Endometrium (tissue), 2 donors: ENCODE data around the gene EN2.

Source experiments
- FAIRE-seq: peaks from 2 replicates; lab custom pipeline; 2012; peaks lifted over from hg19 to GRCh38; lab: Jason Lieb, UNC
- donor health status: control.
- donor health status: control.

The EN2 gene

GRCh38 chr7:155464183-155464582, 6.3 kb downstream of the EN2 start:
- no peak for FAIRE-seq

- no peak for FAIRE-seq
Observed at GRCh38 chr7:155464948-155465739, 7.2 kb downstream of the EN2 start.

GRCh38 chr7:155465761-155466141, 7.8 kb downstream of the EN2 start:
- FAIRE-seq: no peak

- no peak for FAIRE-seq
Observed at GRCh38 chr7:155466142-155466813, 8.3 kb downstream of the EN2 start.

- FAIRE-seq: no peak
Observed at GRCh38 chr7:155466814-155467733, 9.1 kb downstream of the EN2 start.

GRCh38 chr7:155467846-155468784, 10.2 kb downstream of the EN2 start:
- FAIRE-seq: no peak

GRCh38 chr7:155468785-155469148, 10.8 kb downstream of the EN2 start:
- no peak for FAIRE-seq

- FAIRE-seq: no peak
Observed at GRCh38 chr7:155469311-155470185, 11.6 kb downstream of the EN2 start.

- FAIRE-seq: no peak
Observed at GRCh38 chr7:155470186-155470487, 12.2 kb downstream of the EN2 start.

- FAIRE-seq: no peak
Observed at GRCh38 chr7:155470686-155471638, 13.0 kb downstream of the EN2 start.

- no peak for FAIRE-seq
Observed at GRCh38 chr7:155471718-155472117, 13.8 kb downstream of the EN2 start.

- no peak for FAIRE-seq
Observed at GRCh38 chr7:155477476-155477875, 19.5 kb downstream of the EN2 start.

- no peak for FAIRE-seq
Observed at GRCh38 chr7:155481764-155482163, 23.8 kb downstream of the EN2 start.

- FAIRE-seq: no peak
Observed at GRCh38 chr7:155482511-155483183, 24.7 kb downstream of the EN2 start.

GRCh38 chr7:155483245-155483644, 25.3 kb downstream of the EN2 start:
- no peak for FAIRE-seq

- FAIRE-seq: no peak
Observed at GRCh38 chr7:155483868-155484325, 26.0 kb downstream of the EN2 start.

GRCh38 chr7:155484483-155485399, 26.8 kb downstream of the EN2 start:
- FAIRE-seq: no peak
